HG03432 (cell line): Measurements from ENCODE around the gene IRAG1.

Experiments used
- ATAC-seq: cut with Tn5 transposase; IDR thresholded peaks from one replicate; pipeline ENCODE4 v1.9.1; 2021; ENCODE audit warnings: mild to moderate bottlenecking, moderate library complexity; ENCODE audit not compliant: unreplicated experiment

The IRAG1 gene

DNA sequence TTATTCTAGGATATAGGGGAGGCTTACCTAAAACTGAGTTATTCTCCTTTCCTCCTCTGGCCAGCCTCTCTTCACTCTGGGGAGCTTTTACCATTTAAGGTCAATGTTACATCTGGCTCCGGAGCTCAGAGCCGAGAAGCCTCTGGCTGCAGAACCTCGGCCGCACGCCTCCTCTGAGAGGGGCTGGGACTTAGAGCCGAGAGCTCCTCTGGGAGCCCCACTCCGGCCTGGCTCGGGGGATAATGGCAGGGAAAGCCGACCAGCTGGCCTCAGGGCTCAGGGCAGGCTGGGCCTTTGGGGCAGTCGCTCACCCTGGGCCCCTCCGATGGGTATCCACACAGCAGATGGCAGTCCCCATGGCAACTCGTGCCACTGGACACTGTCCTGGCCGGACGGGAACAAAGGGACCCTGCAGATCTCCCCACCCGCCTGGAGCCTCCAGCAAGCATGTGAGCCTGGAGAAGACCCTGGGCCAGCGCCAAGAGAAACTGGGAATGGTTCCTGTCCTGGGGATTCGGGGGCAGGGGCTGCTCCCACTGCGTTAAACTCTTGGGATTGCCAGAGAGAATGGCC is at the start of gene IRAG1:
Gene IRAG1 (minus strand): TSS at position 247 of the 573 bp plus-strand sequence. CDS start 153 bp downstream, at position 94.
- no peak for ATAC-seq

DNA sequence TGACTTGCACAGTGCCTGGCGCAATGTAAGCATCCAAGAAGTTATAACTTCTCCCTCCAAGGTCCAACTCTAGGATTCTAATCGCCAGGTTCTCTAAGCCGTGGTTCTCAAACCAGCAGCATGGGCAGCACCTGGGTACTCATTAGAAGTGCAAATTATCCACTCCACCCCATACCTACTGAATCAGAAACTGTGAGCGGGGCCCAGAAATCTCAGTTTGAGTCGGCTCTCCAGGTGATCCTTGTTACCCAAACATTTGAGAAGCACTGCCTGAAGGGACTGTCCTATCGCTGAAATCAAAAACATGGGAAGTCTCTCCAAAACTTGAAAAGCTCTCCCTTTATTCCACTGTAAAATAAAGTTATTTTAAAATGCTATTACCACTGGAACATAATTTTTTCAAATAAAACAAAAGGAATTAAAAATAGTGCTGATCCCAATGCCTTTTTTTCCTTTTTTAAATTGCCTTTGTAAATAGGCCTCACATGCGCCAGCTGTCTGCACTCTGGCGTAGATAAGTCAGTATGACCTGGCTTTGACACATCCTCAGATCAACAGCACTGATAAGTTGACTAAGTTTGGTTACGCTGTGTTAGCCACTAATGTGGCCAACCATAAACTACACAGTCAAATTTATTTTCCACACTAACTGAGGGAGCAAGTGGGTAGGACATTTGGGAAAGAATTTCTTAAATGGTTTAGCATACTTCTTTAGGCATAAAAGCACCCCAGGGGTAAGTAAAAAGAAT is 49.1 kb upstream of the IRAG1 start:
- ATAC-seq, result no peak

DNA sequence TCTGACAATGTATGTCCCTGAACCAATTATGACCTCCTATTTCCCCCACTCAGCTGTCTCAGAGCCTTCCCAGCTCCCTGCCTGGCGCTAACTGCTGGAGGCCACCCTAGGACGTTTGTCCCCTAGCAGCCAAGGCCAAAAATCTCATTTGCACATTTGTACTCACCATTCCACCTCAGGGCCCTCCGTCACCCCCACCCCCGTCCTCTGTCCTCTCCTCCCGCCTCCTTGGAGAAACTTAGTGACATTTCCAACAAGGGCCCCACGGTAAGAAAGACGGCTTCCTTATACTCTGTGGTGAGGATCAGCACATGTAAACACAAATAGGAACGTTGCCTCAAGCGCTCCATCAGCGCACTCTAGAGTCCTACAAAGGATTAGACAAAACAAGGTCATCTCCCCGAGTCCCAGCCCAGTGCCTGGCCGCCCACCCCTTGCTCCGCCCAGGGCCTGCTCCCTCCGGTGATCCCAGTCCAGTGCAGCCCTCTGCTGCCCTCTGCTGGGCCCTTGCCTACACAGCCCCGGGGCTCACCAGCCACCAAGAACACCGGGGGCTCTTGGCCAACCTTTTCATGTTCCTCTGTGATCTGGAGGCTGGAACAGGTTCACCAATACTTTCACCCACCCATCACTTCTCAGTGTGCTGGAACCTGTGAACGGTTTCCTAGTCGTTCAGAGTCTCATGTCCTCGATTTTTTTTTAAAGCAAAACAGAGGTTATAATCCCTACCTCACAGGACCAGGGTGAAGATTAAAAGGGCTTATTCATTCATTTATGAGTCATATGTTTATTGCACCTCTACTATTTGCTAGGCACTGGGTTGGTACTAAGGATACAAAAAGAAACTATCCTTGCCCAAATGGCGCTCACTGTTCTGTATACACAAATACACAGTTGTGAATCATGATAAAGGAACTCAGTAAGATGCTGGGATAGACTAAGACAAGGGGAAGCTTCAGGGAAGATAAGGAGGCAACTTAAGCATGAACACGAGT is 42.2 kb upstream of the IRAG1 start:
- ATAC-seq, result peak; percentile 99

- no peak for ATAC-seq
Observed at GRCh38 chr11:10731064-10731680, 37.6 kb upstream of the IRAG1 start.

DNA sequence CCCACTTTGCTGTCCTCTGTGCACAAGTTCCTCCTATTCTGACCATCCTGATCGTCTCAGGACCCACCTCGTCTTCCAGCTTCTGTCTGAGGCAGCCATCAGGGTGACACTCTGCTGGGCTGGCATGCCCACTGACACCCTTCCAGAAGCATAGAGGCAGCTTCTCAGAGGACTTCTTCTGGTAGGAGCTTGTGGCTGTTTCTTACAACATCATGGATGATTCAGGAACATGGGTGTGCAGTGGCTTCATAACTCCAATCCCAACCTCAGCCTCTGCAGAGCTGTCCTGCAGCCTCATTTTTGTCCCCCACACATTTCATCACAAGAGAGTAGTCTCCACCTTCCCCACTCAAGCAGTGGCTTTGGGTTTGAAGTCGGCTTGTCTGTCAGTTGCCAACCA is 36.6 kb upstream of the IRAG1 start:
- no peak for ATAC-seq

- no peak for ATAC-seq
Observed at GRCh38 chr11:10728789-10729472, 35.4 kb upstream of the IRAG1 start.

GRCh38 chr11:10728154-10728553 is 34.6 kb upstream of the IRAG1 start:
- ATAC-seq, result no peak

- no peak for ATAC-seq
Observed at GRCh38 chr11:10727146-10727851, 33.7 kb upstream of the IRAG1 start.

- ATAC-seq, result no peak
Observed at GRCh38 chr11:10725907-10726253, 32.3 kb upstream of the IRAG1 start.

GRCh38 chr11:10725114-10725906 is 31.8 kb upstream of the IRAG1 start:
- ATAC-seq, result no peak

DNA sequence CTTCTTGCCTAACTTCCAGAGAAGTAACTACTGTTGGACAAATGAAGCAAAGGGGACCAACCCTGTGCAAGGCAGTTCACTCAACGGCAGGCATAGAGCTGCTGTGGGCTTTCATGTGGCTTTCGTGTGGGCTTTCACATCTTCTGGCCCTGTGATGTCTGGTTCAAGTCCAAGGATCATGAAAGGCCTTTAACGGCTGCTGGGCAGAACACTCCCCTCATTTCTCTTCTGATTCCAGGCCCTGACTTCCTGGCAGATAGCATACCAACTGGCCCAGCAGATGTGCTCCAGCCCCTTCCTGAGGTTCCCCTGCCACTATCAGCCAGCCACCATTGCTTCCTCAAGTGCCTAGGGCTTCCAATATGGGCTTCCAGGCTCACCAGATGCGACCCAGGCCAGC is 28.8 kb upstream of the IRAG1 start:
- no peak for ATAC-seq

GRCh38 chr11:10720881-10721376 is 27.4 kb upstream of the IRAG1 start:
- no peak for ATAC-seq

- ATAC-seq, result no peak
Observed at GRCh38 chr11:10719616-10720015, 26.1 kb upstream of the IRAG1 start.

GRCh38 chr11:10716543-10717259 is 23.1 kb upstream of the IRAG1 start:
- ATAC-seq, result no peak

DNA sequence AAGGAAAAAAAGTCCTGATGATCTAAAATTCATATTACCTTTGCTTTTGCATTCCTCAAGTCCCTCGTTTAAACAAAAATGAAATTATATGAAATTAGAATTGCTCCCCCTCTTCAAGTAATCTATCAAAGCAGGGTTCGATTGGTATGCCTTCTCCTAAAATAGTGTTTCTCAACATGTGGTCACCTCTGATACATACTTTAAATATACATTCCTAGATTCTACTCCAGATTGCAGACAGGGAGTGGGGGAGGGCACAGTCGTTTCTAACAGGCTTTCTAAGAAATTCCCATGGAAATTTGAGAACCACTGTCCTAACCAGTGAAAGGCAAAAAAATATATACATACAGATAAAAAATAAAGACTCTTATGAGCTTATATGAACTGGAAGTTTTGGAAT is 22.6 kb upstream of the IRAG1 start:
- no peak for ATAC-seq

GRCh38 chr11:10715571-10715970 is 22.0 kb upstream of the IRAG1 start:
- no peak for ATAC-seq

DNA sequence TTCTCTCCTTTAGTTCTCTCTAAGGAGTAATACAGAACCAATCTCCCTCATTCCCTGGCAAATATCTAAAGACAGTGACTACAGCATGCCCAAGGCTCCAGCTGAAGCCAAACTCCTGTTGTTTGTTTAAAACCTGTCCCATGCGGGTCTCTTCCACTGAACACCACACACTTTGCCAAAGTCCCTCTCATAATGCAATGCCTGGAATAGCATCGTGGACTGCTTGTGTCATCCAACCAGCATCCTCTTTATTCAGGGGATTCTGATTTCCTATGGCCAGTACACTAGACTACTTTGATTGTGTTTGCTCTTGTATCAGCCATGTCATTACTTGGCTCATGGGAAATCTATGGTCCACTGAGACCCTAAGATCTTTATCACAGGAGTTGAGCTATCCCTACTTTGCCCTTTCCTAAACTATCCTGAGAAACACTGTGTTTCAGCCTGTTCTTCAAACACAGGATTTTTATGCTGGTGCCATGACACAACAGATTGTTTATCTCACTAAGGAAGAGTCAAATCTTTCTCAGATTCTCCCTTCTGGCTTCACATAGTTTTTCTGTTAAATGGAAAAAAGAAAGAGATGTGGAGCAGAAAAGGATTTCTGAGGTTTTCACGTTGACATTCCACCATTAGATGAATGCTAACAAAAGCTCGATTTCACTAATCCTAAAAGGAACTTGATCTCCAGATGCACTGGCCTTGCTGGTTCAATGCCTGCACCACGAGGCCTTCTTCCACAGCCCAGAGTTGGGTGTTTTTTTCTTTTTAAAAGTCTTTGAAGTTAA is 15.9 kb upstream of the IRAG1 start:
- ATAC-seq, result no peak

GRCh38 chr11:10708131-10708530 is 14.6 kb upstream of the IRAG1 start:
- ATAC-seq, result no peak
